Measurements from ENCODE around the gene FKBP2.

Gene FKBP2

GRCh38 chr11:64283092-64283491, 42.2 kb downstream of the FKBP2 start:
- H3K4me3 ChIP-seq (replicated peaks; ENCODE audit: low read depth, low read length): no peak overlapping the region
- no peak for TF ChIP-seq CTCF (IDR thresholded peaks at IDR 0.05; ENCODE audit: low read length, missing control alignments)
- no peak for DNase-seq (ENCODE audit: low read depth)

GRCh38 chr11:64284048-64284961, 43.4 kb downstream of the FKBP2 start, which contains the start of gene BAD:
Gene BAD (minus strand): TSS chr11:64284665. CDS start chr11:64284368, 297 bp downstream.
- DNase-seq (ENCODE audit: low read depth): peak; percentile 91
- TF ChIP-seq CTCF (IDR thresholded peaks at IDR 0.05; ENCODE audit: low read length, missing control alignments): no peak
- peak within 1 kb of the TSS; percentile 75 for H3K4me3 ChIP-seq (replicated peaks; ENCODE audit: low read depth, low read length)

- peak; percentile 64 for DNase-seq (ENCODE audit: low read depth)
- peak within 1 kb of the TSS; percentile 75 for H3K4me3 ChIP-seq (replicated peaks; ENCODE audit: low read depth, low read length)
- TF ChIP-seq CTCF (IDR thresholded peaks at IDR 0.05; ENCODE audit: low read length, missing control alignments): no peak
Observed at GRCh38 chr11:64284962-64285884, 44.3 kb downstream of the FKBP2 start, which contains the start of gene GPR137. Gene GPR137 (plus strand): TSS chr11:64285848. CDS start chr11:64286525, 677 bp downstream.

- DNase-seq (ENCODE audit: low read depth): no peak
- TF ChIP-seq CTCF (IDR thresholded peaks at IDR 0.05; ENCODE audit: low read length, missing control alignments): peak; percentile 2
- H3K4me3 ChIP-seq (replicated peaks; ENCODE audit: low read depth, low read length): peak overlapping the region; percentile 75
Observed at GRCh38 chr11:64285885-64286800, 45.2 kb downstream of the FKBP2 start.

- DNase-seq (ENCODE audit: low read depth): no peak
- no peak for TF ChIP-seq CTCF (IDR thresholded peaks at IDR 0.05; ENCODE audit: low read length, missing control alignments)
Observed at GRCh38 chr11:64286801-64287159, 45.9 kb downstream of the FKBP2 start.

More at GRCh38 chr11:64286801-64287159, 45.9 kb downstream of the FKBP2 start:
- no peak overlapping the region for H3K4me3 ChIP-seq (replicated peaks; ENCODE audit: low read depth, low read length)
